Measurements from ENCODE around the gene SLC12A7. TPM values are rescaled to one million over a fixed set of nuclear protein-coding genes. Genes with fewer than 3 reads are reported as not detected.

SLC12A7 gene
- total and polyA plus RNA-seq, 2 of the 13 experiments (the other 11 are each of a cell fraction or from before 2014, with no cell fraction given), result 14.0 to 18.5 TPM

GRCh38 chr5:1066676-1067075 lies 45.2 kb downstream of the SLC12A7 start:
- H3K27ac ChIP-seq (ENCODE audit: extremely low read length, insufficient read depth, low read length), result no peak overlapping the region
- no TSS peak for BruUV-seq (replicated peaks)
- H3K36me3 ChIP-seq (replicated peaks in 1 of 2; ENCODE audit: control insufficient read depth in 1 of 2, insufficient read depth in 2 of 2, low read length in 2 of 2), result peaks cover 21 to 61% of the 10 kb centered on the region in 2 experiments; a peak in 4 of 5 replicates
- H3K4me1 ChIP-seq (ENCODE audit: insufficient read depth, low read length), result no peaks in the 10 kb centered on the region
- no peak overlapping the region for H2AFZ ChIP-seq (ENCODE audit: low read length)
- DNase-seq (ENCODE audit: low spot score) (no peak), FAIRE-seq (no peak), ATAC-seq (no peak)
- H3K79me2 ChIP-seq (ENCODE audit: insufficient read depth, low read length), result no peaks in the 10 kb centered on the region
- H3K27me3 ChIP-seq (ENCODE audit: control insufficient read depth in 1 of 2, insufficient read depth in 2 of 2, low read length in 2 of 2), result no peaks in the 10 kb centered on the region
- no peaks in the 10 kb centered on the region for H3K9me3 ChIP-seq (ENCODE audit: low read length)
- ChIA-PET POLR2A (no interaction called here), CTCF (ENCODE audit: low intra/inter-chr PET ratio, low total read pairs) (no interaction called here)
- intact Hi-C loops (cut with micrococcal nuclease; ENCODE audit: unreplicated experiment), result no loop called here
- 98% methylated on average over 11 of the region's 12 CpGs for WGBS (ENCODE audit: low lambda C conversion rate)
- TF ChIP-seq FOXJ3 (CRISPR knock-in tag; IDR thresholded peaks at IDR 0.05; ENCODE audit: borderline replicate concordance), result no peak
- no peak for TF ChIP-seq ZNF44 (CRISPR knock-in tag; IDR thresholded peaks at IDR 0.05)
- no peak for TF ChIP-seq XRCC5 (optimal IDR thresholded peaks at IDR 0.05; ENCODE audit: low read length)
- no peak for TF ChIP-seq SATB2 (CRISPR knock-in tag; IDR thresholded peaks at IDR 0.05)
- H4K20me1 ChIP-seq (ENCODE audit: insufficient read depth, low read length), result no peaks in the 10 kb centered on the region
- no peak overlapping the region for H3K9ac ChIP-seq (ENCODE audit: insufficient read depth, low read depth, low read length)
- H3K4me3 ChIP-seq (replicated peaks in 1 of 3; ENCODE audit: insufficient read depth in 1 of 3, low read depth in 2 of 3, low read length in 3 of 3), result no peak overlapping the region
- no peak overlapping the region for H3K4me2 ChIP-seq (ENCODE audit: low read depth, low read length)
- in situ Hi-C loops (cut with HindIII; ENCODE audit: extremely low pct_ligation_motif_present, low pct_unique_long_range_greater_than_20kb), result loop anchor here (5.0 kb wide), 1 partner anchor 36 kb away; no protein-coding TSS in a partner anchor

- no peak overlapping the region for H2AFZ ChIP-seq (ENCODE audit: low read length)
- TF ChIP-seq MNT (IDR thresholded peaks at IDR 0.05) (no peak), RBM22 (optimal IDR thresholded peaks at IDR 0.05; ENCODE audit: low read length) (peak; percentile 23)
- ATAC-seq (no peak), DNase-seq (ENCODE audit: low spot score) (no peak), FAIRE-seq (no peak)
- WGBS (ENCODE audit: low lambda C conversion rate), result 98% methylated on average over 9 of the region's 16 CpGs
- H3K4me3 ChIP-seq (replicated peaks in 1 of 3; ENCODE audit: insufficient read depth in 1 of 3, low read depth in 2 of 3, low read length in 3 of 3), result no peak overlapping the region
- no peak overlapping the region for H3K27ac ChIP-seq (ENCODE audit: extremely low read length, insufficient read depth, low read length)
- ChIA-PET CTCF (ENCODE audit: low intra/inter-chr PET ratio, low total read pairs) (no interaction called here), POLR2A (no interaction called here)
- no peaks in the 10 kb centered on the region for H3K79me2 ChIP-seq (ENCODE audit: insufficient read depth, low read length)
- no peak overlapping the region for H3K9ac ChIP-seq (ENCODE audit: insufficient read depth, low read depth, low read length)
- no peaks in the 10 kb centered on the region for H3K4me1 ChIP-seq (ENCODE audit: insufficient read depth, low read length)
- H3K9me3 ChIP-seq (ENCODE audit: low read length), result no peaks in the 10 kb centered on the region
- BruUV-seq (replicated peaks), result no TSS peak
- H3K4me2 ChIP-seq (ENCODE audit: low read depth, low read length), result no peak overlapping the region
- intact Hi-C loops (cut with micrococcal nuclease; ENCODE audit: unreplicated experiment), result no loop called here
- H3K36me3 ChIP-seq (replicated peaks in 1 of 2; ENCODE audit: control insufficient read depth in 1 of 2, insufficient read depth in 2 of 2, low read length in 2 of 2), result peaks cover 21 to 61% of the 10 kb centered on the region in 2 experiments; a peak in 4 of 5 replicates
- H4K20me1 ChIP-seq (ENCODE audit: insufficient read depth, low read length), result no peaks in the 10 kb centered on the region
- in situ Hi-C loops (cut with HindIII; ENCODE audit: extremely low pct_ligation_motif_present, low pct_unique_long_range_greater_than_20kb), result loop anchor here (5.0 kb wide), 1 partner anchor 36 kb away; no protein-coding TSS in a partner anchor
- H3K27me3 ChIP-seq (ENCODE audit: control insufficient read depth in 1 of 2, insufficient read depth in 2 of 2, low read length in 2 of 2), result no peaks in the 10 kb centered on the region
These were observed 45.8 kb downstream of the SLC12A7 start for GRCh38 chr5:1065891-1066650.
